Psoas muscle (tissue), 8 donors: ENCODE measurements around the gene CCNY. TPM values are rescaled to one million over a fixed set of nuclear protein-coding genes. Genes with fewer than 3 reads are reported as not detected.

Experiments
- ATAC-seq, 4 donors: fragments of 200-7000 bp; cut with Tn5 transposase; one replicate each; pipeline ENCODE4 v1.9.1; 2020; ENCODE audit warnings: moderate library complexity in 3 of 4, mild to moderate bottlenecking in 2 of 4
- DNase-seq, 2 donors: peaks; one replicate each; pipeline ENCODE4 v3.0.0-alpha.2; 2020
- H3K27ac ChIP-seq: fragments of 200-600 bp; one replicate; pipeline ENCODE4 v1.8.0; 2022
- H3K27me3 ChIP-seq, 3 donors: fragments of 200-600 bp in 1 of 3; one replicate each; pipeline versions ENCODE4 v1.6.1 to v1.8.0; 2013 to 2022; ENCODE audit warnings: low read length in 2 of 3, mild to moderate bottlenecking in 2 of 3, moderate library complexity in 1 of 3; ENCODE audit not compliant: insufficient read depth in 3 of 3
- H3K36me3 ChIP-seq, 2 donors: fragments of 200-600 bp in 1 of 2; one replicate each; pipeline versions ENCODE4 v1.6.1 to v1.8.0; 2013 to 2022; ENCODE audit warnings: low read depth in 1 of 2, mild to moderate bottlenecking in 1 of 2, moderate library complexity in 1 of 2; ENCODE audit not compliant: insufficient read depth in 1 of 2
- H3K4me1 ChIP-seq: fragments of 200-600 bp; one replicate; pipeline ENCODE4 v1.8.0; 2022
- H3K4me3 ChIP-seq: fragments of 200-600 bp; one replicate; pipeline ENCODE4 v1.8.0; 2022; ENCODE audit warnings: mild to moderate bottlenecking
- H3K9me3 ChIP-seq: fragments of 200-600 bp; one replicate; pipeline ENCODE4 v1.8.0; 2022
- WGBS, 3 donors: extraction: QIAGEN DNeasy Blood & Tissue Kit; methylation state at CpG; one replicate each; pipeline versions ENCODE4 v1.1.6 to v1.1.7; 2013; 5-methylcytosine and 5-hydroxymethylcytosine counted together
- intact Hi-C, 2 donors: fragments of 100-400 bp; cut with DNase I; formaldehyde crosslinking; loops; one replicate each; pipeline versions ENCODE4 v1.11.0 to v1.14.2; 2022
- polyA plus RNA-seq, 3 donors: library from polyadenylated mRNA; stranded (reverse); fragments of 200-250 nt; gene quantifications; one replicate each; pipeline ENCODE4 v1.2.3, GENCODE V29; 2013
- total RNA-seq, 4 donors: library from RNA; stranded (reverse); fragmentation: NEBNext Ultra II Directional in 2 of 4; extraction: Animal tissue kit (Norgen Biotek cat#: 25700) in 2 of 4; gene quantifications; one replicate each; pipeline versions ENCODE4 v1.2.1 to v1.2.4, GENCODE V29; 2021 to 2023
- TF ChIP-seq, protein P1 (sequence below): fragments of 200-600 bp; IDR thresholded peaks from one replicate; pipeline ENCODE4 v1.8.0; 2022; ENCODE audit warnings: antibody characterized with exemption
- donor health status: healthy with polysubstance abuse.
- donor health status: DM: no; HTN: no; CAD: no; lungs with moderate emphysema.
- donor health status: Bipolar disorder and iron deficiency.
- donor health status: healthy.
- donor health status: DM: yes; HTN: yes; CAD: no.
- donor health status: DM: no; HTN: no; CAD: no.
- donor health status: DM: no; HTN: no; CAD: no.
- donor health status: DM: yes; HTN: yes; CAD: no.

CCNY gene
- total and polyA plus RNA-seq, 7 donors = 21.2 to 55.8 (median 47.0) TPM

DNA sequence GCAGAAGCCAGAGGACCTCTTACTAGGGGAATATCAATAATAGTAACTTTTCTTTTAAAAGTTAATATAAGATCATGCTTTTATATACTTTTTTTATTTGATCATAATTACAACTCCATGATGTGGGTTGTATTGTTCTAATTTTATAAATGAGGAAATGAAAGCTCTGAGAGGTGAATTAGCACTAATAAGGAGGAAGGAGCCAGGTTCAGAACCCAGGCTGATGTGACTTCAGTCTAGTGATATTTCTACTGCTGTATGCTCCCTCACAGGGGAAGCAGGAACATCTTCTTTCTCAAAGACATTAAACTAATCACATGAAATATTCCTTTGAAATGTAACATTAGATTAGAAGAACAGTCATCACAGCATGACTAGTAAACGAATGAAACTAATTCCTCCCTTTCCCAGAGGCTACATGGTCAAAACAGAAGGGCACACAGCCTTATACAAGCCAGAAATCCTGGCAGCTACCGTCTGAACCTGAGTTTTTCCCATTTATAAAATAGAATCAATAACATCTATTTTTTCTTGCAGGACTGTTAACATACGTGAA is 187.4 kb downstream of the CCNY start:
- Histone ChIP-seq H3K27me3 (no peaks in the 10 kb centered on the region), H3K4me1 (peaks cover 12% of the 10 kb centered on the region), H3K36me3 (no peaks in the 10 kb centered on the region), H3K27ac (no peak overlapping the region), H3K4me3 (no peak overlapping the region), H3K9me3 (no peaks in the 10 kb centered on the region)
- intact Hi-C loops = no loop called here
- no peak for DNase-seq
- 57 to 73% (median 60%) methylated on average over 3 of the region's 3 CpGs for WGBS, 3 donors
- no peak for ATAC-seq
- TF ChIP-seq, protein P1, sequence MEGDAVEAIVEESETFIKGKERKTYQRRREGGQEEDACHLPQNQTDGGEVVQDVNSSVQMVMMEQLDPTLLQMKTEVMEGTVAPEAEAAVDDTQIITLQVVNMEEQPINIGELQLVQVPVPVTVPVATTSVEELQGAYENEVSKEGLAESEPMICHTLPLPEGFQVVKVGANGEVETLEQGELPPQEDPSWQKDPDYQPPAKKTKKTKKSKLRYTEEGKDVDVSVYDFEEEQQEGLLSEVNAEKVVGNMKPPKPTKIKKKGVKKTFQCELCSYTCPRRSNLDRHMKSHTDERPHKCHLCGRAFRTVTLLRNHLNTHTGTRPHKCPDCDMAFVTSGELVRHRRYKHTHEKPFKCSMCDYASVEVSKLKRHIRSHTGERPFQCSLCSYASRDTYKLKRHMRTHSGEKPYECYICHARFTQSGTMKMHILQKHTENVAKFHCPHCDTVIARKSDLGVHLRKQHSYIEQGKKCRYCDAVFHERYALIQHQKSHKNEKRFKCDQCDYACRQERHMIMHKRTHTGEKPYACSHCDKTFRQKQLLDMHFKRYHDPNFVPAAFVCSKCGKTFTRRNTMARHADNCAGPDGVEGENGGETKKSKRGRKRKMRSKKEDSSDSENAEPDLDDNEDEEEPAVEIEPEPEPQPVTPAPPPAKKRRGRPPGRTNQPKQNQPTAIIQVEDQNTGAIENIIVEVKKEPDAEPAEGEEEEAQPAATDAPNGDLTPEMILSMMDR = no peak

DNA sequence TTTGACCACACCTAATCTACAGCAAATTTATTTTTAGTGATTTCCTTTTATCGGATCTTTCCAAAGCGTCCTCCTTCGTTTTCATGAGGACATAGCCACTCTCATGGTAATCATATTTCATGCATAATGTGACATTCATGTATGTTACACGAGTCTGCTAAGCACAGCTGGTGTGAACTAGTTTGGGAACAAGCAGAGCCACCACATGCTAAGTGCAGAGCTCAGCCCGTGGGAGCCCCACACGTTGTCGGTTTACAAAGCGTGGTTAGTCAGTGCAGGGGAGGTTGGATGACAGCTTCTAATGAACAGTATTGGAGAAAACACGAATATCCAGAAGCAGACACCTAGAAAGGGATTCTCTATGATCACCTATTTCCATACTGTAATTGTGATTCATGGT is 190.4 kb downstream of the CCNY start:
- TF ChIP-seq, protein P1 = no peak
- ATAC-seq (no peak), DNase-seq (no peak)
- H3K4me1 ChIP-seq = peaks cover 12% of the 10 kb centered on the region
- H3K9me3 ChIP-seq = no peaks in the 10 kb centered on the region
- WGBS, 3 donors = 67 to 70% (median 69%) methylated on average over 9 of the region's 9 CpGs
- no peaks in the 10 kb centered on the region for H3K27me3 ChIP-seq
- intact Hi-C loops = no loop called here
- no peak overlapping the region for H3K27ac ChIP-seq
- peaks cover 0 to 19% of the 10 kb centered on the region in 2 donors for H3K36me3 ChIP-seq
- H3K4me3 ChIP-seq = no peak overlapping the region

DNA sequence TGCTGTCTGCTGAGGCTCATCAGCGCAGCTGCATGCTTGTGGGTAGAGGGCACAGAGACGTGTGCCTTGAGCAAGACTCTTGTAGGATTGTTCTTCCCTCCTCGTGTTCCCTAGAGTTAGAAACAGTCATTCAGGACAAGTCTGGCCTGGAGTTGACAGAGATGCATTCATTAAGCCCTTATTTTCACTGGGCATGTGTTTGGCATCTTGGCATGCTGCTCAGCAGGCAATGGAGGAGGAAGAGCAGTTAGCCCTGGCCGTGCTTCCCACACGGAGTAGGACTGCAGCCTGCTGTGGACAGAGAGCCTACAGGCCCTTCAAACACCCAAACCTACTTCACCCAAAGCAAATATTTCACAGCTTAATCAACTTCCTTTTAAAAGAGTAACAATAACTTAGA is 195.8 kb downstream of the CCNY start:
- Histone ChIP-seq H3K27me3 (no peaks in the 10 kb centered on the region), H3K4me1 (no peaks in the 10 kb centered on the region), H3K36me3 (peaks cover 0 to 64% of the 10 kb centered on the region in 2 donors), H3K9me3 (no peaks in the 10 kb centered on the region), H3K27ac (no peak overlapping the region), H3K4me3 (no peak overlapping the region)
- no peak for DNase-seq
- ATAC-seq = no peak
- intact Hi-C loops = no loop called here
- WGBS, 3 donors = 87 to 93% (median 91%) methylated on average over 5 of the region's 5 CpGs
- TF ChIP-seq, protein P1 = no peak

DNA sequence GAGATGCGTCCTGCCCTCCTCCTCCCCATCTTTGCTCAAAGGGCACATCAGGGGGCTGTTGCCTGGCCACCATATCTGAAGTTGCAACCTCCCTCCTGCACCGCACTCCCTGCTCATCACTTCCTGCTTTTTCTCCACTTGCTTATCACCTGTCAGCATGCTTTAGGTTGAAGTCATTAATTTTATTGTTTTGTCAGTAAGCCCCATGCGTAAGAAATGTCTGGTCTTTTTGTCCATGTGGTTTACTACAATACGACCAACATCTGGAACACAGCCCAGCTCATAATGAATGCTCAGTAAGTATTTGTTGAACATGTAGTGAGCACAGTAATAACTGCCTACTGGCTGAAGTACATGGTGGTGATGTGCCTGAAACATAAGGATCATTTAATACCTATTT is 197.3 kb downstream of the CCNY start:
- no peak overlapping the region for H3K4me3 ChIP-seq
- no peaks in the 10 kb centered on the region for H3K27me3 ChIP-seq
- H3K9me3 ChIP-seq = no peaks in the 10 kb centered on the region
- TF ChIP-seq, protein P1 = no peak
- no peak overlapping the region for H3K27ac ChIP-seq
- H3K4me1 ChIP-seq = no peaks in the 10 kb centered on the region
- no peak for ATAC-seq
- WGBS, 3 donors = 84 to 94% (median 92%) methylated on average over 4 of the region's 4 CpGs
- intact Hi-C loops = no loop called here
- no peak for DNase-seq
- peaks cover 0 to 64% of the 10 kb centered on the region in 2 donors for H3K36me3 ChIP-seq

DNA sequence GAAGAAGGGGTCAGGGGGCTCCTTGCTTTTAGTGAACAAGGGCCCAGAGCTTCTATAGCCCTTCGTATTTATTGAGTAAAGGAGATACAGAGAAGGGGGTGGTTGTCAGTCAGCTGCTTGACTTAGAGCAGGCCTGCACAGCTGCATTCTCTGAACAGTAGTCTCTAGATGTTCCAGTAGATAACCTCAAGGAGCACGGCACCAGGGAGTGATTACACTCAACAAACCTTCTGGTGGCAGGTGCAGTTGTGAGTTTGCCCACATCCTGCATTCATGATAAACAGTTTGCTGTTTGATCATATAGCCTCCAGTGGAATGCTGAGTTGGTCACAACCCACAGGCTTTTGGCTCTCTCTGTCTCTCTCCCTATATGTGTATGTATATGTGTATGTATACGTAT is 198.8 kb downstream of the CCNY start:
- 95 to 99% (median 99%) methylated on average over 3 of the region's 3 CpGs for WGBS, 3 donors
- no peak for ATAC-seq

More for the DNA sequence above, 198.8 kb downstream of the CCNY start:
- H3K27me3 ChIP-seq = no peaks in the 10 kb centered on the region
- TF ChIP-seq, protein P1 = no peak
- H3K36me3 ChIP-seq = peaks cover 0 to 61% of the 10 kb centered on the region in 2 donors
- no peaks in the 10 kb centered on the region for H3K4me1 ChIP-seq
- DNase-seq = no peak
- intact Hi-C loops = no loop called here
- H3K27ac ChIP-seq = no peak overlapping the region
- H3K4me3 ChIP-seq = no peak overlapping the region
- H3K9me3 ChIP-seq = no peaks in the 10 kb centered on the region
